ENCODE results near the gene CEACAM20.
A peak's percentile ranks its signal among the peaks of the same experiment; 100 is the strongest.
"Not testable (repeated sequence)": the region's sequence is repeated elsewhere in the genome, so short reads cannot be mapped to it uniquely, and the experiment has no call there.

Gene CEACAM20

GRCh38 chr19:44566984-44567383 lies 37.5 kb upstream of the CEACAM20 start:
- no peak for DNase-seq (ENCODE audit: extremely low read depth, low read depth)
- H3K4me3 ChIP-seq (replicated peaks; ENCODE audit: low read depth, low read length) = no peak overlapping the region
- no peak for TF ChIP-seq CTCF (IDR thresholded peaks at IDR 0.05; ENCODE audit: low read depth, low read length, missing control alignments)

GRCh38 chr19:44563086-44563655 lies 33.7 kb upstream of the CEACAM20 start:
- not testable (repeated sequence) for H3K4me3 ChIP-seq (replicated peaks; ENCODE audit: low read depth, low read length); DNase-seq (ENCODE audit: extremely low read depth, low read depth)

- H3K4me3 ChIP-seq (replicated peaks; ENCODE audit: low read depth, low read length) = no peak overlapping the region
- no peak for TF ChIP-seq CTCF (IDR thresholded peaks at IDR 0.05; ENCODE audit: low read depth, low read length, missing control alignments)
- DNase-seq (ENCODE audit: extremely low read depth, low read depth) = no peak
Measured at GRCh38 chr19:44557933-44558332, 28.5 kb upstream of the CEACAM20 start.

GRCh38 chr19:44554641-44555246 lies 25.3 kb upstream of the CEACAM20 start:
- no peak for TF ChIP-seq CTCF (IDR thresholded peaks at IDR 0.05; ENCODE audit: low read depth, low read length, missing control alignments)
- no peak overlapping the region for H3K4me3 ChIP-seq (replicated peaks; ENCODE audit: low read depth, low read length)
- no peak for DNase-seq (ENCODE audit: extremely low read depth, low read depth)

GRCh38 chr19:44553478-44554171 lies 24.1 kb upstream of the CEACAM20 start:
- TF ChIP-seq CTCF (IDR thresholded peaks at IDR 0.05; ENCODE audit: low read depth, low read length, missing control alignments) = no peak
- H3K4me3 ChIP-seq (replicated peaks; ENCODE audit: low read depth, low read length) = no peak overlapping the region
- DNase-seq (ENCODE audit: extremely low read depth, low read depth) = no peak

- no peak for DNase-seq (ENCODE audit: extremely low read depth, low read depth)
Measured at GRCh38 chr19:44552324-44552723, 22.8 kb upstream of the CEACAM20 start.

More at GRCh38 chr19:44552324-44552723, 22.8 kb upstream of the CEACAM20 start:
- peak; percentile 75 for TF ChIP-seq CTCF (IDR thresholded peaks at IDR 0.05; ENCODE audit: low read depth, low read length, missing control alignments)
- no peak overlapping the region for H3K4me3 ChIP-seq (replicated peaks; ENCODE audit: low read depth, low read length)
